ENCODE data around the gene OSBP2.

OSBP2 gene

DNA sequence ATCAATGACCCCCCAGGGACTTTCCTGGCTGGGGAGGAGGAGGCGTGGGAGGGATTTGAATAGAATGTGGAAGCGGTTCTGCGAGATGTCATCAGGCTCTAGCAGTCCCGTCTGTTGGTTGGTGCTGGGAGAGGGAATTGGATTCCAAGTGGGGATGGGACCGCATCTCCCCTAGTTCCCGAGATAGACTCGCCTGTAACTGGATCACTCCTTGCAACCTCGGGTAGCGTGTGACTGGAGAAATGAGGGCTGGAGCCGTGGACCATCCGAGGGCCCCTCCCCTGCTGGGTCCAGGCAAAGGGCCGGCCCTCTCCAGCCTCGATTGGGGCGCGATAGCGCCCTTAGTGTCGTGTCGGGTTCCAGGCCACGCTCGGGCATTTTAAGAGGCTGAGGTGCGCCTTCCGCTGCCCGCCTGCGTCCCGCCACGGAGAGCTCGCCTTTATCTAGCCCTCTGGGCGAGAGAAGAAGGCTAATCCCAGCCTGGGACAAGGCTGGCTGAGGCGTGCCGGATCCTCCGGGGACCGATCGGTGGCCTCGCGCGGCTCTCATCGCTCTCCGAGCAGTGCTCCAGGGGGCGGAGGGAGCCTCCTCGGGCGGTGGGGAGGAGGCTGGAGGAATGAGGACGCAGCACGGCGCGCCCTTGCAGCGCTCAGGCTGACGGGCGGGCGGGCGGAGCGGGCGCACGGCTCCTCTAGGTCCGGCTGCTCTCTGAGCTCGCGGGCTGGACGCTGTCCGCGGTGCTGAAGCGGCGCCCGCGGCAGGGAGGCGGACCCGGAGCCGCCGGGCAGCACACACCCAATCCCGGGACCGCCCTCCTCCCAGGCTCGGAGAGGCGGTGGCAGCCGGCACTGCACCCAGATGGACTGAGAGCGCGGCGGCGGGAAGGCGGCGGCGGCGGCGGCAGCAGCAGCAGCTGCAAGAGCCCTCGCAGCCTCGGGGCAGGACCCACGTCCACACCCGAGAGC is 107.8 kb downstream of the OSBP2 start:
- in situ Hi-C loops (cut with MboI; ENCODE audit: low sequenced_read_pairs), result no loop called here

DNA sequence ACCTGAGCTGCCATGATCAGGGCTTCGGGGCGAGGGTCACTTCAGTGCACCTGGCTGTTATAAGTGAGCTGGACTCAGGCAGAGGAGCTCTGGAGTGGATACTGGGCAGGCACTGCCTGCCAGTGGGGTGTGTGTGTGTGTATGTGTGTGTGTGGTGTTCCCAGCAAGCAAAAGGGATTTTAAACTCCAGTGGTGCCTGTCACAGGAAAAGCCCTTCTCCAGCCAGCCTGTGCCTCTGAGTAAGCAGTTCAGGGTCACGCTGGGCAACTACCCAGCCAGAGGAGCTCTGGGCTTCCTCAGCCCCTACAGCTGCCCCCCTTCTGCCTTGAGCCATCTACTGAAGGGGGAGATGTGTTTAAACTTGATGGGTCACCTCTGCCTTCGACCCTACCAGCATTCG is 109.0 kb downstream of the OSBP2 start:
- in situ Hi-C loops (cut with MboI; ENCODE audit: low sequenced_read_pairs), result no loop called here

DNA sequence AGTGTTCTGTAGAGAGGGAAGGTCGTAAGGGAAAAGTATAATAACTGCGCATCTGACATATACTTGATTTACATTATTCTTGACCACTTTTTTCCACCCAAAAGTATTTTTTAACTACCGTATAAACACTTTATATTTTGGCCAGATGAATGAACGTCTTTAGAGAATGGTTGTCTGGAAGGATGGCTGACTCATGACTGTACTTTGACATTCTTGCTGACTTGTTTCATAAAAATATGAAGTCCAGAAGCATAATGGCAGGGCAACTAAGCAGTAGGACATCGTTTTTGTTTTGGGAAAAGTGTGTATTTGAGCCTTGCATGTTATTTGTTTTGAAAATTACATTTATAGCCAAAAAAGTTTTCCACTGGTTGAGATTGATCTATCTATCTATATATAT is 110.0 kb downstream of the OSBP2 start:
- in situ Hi-C loops (cut with MboI; ENCODE audit: low sequenced_read_pairs), result no loop called here

DNA sequence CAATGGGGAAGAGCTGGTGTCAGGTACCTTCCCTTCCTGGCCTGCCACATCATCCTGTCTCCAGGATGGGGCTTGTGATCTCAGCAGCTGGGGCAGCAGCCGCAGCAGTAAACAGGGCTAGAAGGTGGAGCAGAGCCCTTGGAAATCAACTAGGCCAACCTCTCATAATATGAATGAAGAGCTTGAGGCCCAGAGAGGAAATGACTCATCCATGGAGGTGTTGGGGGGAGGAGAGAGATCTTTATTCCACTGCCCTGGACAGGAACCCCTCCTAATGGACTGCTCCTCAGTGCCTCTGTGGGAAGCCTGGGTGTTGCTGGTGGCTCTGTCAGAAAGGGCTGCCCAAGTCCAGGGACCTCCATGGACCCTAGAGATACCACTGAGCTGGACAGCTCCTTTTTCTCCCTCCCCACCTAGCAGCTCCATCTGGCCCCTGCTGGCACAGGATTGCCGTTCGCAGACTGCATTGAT is 111.8 kb downstream of the OSBP2 start:
- in situ Hi-C loops (cut with MboI; ENCODE audit: low sequenced_read_pairs), result no loop called here

DNA sequence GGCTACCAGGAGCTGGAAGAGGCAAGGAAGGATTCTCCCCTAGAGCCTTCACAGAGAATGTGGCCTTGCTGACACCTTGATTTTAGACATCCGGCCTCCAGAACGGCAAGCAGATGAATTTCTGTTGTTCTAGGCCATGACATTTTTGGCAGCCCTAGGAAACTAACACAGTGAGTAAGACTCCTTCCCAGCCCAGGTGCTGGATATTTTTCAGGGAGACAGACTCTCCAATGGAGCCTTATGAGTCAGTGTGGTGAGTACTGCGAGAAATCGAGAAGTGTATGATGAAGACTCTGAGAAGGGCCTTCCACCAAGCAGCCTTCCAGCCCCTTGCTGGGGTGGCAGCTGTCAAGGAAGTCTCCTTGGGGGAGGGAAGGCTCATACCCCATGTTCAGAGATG is 114.4 kb downstream of the OSBP2 start:
- in situ Hi-C loops (cut with MboI; ENCODE audit: low sequenced_read_pairs), result no loop called here

DNA sequence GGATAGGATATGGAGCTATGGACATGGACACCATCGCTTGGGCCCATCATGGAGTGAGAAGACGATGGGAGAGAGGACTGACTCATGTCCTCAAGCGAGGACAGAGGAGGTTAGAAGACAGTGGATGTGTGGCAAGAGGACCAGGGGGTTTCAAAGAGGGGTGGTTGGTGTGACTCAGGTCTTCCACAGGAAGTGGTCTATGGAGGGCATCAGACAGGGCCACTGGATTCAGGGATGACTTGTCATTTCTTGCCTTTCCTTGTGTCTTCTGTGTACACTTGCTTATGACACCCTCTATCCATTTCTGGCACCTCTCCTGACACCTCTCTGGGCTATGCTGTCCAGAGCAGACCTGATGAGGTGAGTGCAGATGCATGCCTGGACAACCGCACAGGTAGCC is 115.4 kb downstream of the OSBP2 start:
- in situ Hi-C loops (cut with MboI; ENCODE audit: low sequenced_read_pairs), result no loop called here

DNA sequence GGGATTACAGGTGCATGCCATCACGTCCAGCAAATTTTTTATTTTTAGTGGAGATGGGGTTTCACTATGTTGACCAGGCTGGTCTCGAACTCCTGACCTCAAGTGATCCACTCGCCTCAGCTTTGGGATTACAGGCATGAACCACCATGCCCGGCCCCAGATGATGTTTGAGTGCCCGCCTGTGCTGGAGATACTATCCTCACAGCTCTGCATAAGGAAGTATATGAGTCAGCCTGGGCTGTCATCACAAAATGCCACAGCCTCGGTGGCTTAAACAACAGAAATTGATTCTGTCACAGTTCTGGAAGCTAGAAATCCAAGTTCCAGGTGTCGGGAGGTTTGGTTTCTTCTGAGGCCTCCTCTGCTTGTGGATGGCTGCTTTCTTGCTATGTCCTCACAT is 119.3 kb downstream of the OSBP2 start:
- in situ Hi-C loops (cut with MboI; ENCODE audit: low sequenced_read_pairs), result no loop called here

DNA sequence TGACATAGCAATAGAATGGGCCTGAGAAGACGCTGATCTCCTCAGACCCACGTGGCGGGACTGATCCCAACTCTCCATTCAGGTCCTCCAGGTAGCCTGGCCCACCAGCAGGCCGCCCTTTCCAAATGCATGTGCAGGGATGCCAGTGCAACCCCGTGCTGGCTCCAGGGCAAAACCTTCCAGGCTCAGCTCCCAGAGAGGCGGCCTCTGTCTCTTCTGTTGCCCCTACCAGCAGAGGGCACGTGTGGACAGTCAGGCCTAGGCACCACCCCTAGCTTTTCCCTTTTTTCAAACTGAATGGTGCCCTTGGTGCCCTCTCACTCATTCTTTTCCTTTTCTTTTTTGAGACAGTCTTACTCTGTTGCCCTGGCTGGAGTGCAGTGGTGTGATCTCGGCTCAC is 121.7 kb downstream of the OSBP2 start:
- in situ Hi-C loops (cut with MboI; ENCODE audit: low sequenced_read_pairs), result no loop called here

DNA sequence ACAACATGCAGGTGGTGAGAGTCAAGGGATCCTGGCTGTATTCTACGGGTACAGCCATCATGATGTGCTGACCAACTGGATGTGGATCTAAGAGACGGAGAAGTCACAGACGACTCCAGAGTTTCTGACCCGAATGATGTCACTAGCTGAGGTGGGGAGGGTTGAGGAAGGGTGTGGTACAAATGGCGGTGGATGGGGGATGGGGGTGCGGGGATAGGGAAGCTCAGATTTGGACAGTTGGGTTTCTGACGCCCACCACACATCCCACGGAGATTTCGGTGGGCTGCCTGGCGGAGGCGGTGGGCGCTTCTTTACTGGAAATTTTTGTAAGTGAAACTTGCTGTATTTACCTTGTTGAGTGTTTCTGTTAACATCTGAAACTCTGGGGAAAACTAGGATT is 126.7 kb downstream of the OSBP2 start:
- in situ Hi-C loops (cut with MboI; ENCODE audit: low sequenced_read_pairs), result no loop called here

DNA sequence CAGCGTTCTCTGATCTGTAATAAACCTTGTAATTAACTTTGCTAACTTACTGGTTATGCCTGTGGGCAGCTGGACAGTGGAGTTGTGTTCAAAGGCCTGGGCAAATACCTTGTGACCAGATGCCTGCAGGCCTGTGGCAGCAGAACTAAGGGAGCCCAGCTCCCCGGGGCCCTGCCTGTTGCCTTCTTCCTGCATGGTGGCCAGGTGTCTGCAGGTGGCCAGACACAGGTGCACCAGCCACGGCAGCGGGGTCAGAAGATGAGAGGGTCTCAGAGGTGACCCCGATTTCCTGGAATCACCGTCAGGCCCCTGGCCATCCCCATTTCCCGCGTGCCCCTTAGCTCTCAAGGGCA is 127.2 kb downstream of the OSBP2 start:
- in situ Hi-C loops (cut with MboI; ENCODE audit: low sequenced_read_pairs), result no loop called here

DNA sequence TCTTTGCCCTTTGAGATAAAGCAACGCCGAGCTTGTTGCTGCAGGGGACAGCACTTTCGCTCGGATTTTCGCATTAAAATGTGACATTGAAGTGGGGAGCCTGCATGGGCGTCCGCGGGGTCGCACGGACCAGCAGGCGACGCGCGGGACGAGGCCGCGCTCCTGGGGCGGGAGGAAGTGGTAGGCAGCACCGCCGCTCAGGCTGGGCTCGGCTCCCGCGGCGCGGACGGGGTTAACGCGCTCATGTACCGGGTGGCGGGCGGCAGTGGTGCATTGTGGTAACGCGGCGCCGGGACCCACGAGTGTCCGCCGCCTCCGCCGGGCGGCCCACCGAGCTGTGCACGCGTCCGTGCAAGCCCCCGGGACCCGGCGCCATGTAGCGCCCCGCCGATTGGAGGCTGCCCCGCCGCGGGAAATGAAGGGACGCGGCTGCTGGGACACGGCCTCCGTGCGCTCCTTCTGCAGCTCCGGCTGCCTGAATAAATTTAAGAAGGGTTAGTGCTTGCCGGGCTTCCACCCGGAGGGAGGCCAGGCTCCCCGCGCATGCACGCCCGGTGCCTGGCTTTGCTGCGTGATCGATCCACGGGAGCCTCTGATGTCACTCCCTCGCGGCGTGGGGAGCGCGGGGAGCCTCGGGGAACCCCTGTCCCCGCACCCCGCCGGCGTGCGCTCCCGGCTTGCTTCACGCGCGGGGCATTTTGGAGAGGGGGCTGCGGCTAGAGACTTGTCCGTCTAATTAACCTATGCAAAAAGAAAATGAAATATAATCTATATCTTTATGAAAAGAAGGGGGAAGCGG is 127.7 kb downstream of the OSBP2 start:
- in situ Hi-C loops (cut with MboI; ENCODE audit: low sequenced_read_pairs), result no loop called here

DNA sequence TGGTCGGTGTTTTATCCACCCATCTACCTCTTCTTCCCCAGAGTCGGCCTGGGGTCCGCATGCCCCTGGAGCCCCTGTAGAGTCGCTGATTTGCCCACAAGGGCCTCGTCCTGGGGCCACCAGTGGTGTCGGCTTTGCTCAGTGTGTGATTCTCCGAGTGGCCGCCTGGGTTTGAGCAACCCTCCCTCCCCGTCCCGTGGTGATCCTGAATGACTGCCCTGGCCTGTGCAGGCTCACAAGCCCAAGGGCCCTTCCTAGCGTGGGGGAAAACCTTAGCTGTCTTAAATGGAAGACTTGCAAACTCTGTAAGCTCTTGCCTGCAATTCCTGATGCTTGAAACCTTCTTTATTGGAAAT is 128.3 kb downstream of the OSBP2 start:
- in situ Hi-C loops (cut with MboI; ENCODE audit: low sequenced_read_pairs), result no loop called here

DNA sequence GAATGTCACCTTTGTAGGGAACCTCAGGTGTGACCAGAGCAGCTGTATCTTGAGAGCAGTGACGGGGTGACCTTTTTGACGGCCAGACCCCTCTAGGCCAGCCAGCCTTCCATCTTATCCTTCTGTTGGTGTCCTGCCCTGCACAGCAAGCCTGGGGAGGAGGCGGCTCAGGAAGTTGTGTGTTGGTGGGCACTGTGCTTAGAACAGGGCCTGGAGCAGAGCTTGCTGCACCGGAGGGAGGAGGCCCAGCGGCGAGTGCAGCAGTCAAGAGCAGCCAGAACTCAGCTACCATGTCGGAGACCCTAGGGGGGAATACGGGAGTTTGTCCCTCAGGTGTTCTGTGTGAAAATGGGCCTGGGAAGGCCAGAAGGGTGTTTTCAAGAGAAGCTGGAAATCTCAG is 129.4 kb downstream of the OSBP2 start:
- in situ Hi-C loops (cut with MboI; ENCODE audit: low sequenced_read_pairs), result no loop called here

DNA sequence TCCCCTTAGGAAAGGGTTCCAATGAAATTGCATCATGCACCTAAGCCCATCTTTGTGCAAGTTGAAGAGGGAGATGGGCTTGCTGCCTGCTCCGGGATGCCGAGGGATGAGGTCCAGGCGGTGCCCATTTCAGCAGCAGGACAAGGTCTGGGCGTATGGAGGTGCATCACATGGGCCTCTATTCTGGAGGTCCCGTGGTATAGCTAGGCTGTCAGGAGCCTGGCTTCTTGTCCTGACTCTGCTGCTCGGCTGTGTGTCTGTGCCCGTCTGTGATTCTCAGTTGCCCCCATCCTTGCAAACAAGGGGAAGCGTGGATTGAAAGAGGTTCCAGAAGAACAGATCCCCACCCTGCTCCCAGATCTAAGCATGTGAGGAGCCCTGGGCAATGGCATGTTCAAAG is 130.0 kb downstream of the OSBP2 start:
- in situ Hi-C loops (cut with MboI; ENCODE audit: low sequenced_read_pairs), result no loop called here

DNA sequence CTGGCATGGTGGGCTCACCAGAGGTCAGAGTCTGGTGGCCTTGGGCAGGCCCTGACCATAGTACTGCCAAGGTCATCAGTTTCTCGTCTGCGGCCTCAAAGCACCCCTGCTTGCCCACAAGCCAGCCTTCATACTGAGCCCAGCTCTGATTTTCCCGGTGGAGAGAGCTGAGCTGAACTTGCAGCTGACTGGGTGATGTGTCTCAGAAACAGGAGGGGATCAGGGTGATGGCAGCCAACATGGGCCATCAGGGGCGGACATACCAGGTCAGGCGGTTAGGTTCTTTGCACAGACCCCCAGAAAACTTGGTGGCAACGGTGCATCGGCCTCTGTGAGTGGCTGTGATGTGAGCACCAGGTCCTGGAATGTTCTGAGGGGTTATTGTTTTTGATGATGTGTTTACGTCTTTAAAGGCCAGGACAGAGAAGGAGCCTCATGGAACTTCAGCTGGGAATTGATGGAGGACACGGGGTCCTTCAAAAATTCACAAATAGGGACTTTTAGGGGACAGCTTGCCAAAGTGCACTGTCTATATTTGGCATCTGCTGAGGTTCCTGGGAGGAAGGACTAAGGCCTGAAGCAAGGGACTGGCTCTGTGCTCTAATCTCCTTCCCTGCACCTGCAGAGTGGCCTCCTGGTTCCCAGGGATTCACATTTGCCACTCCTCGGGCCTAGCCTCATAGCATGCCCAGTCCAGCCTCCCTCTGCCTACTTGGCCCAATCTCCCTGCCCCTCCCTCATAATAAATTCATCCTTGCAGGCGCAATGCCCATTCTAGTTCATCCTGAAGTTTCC is 131.2 kb downstream of the OSBP2 start:
- in situ Hi-C loops (cut with MboI; ENCODE audit: low sequenced_read_pairs), result no loop called here

DNA sequence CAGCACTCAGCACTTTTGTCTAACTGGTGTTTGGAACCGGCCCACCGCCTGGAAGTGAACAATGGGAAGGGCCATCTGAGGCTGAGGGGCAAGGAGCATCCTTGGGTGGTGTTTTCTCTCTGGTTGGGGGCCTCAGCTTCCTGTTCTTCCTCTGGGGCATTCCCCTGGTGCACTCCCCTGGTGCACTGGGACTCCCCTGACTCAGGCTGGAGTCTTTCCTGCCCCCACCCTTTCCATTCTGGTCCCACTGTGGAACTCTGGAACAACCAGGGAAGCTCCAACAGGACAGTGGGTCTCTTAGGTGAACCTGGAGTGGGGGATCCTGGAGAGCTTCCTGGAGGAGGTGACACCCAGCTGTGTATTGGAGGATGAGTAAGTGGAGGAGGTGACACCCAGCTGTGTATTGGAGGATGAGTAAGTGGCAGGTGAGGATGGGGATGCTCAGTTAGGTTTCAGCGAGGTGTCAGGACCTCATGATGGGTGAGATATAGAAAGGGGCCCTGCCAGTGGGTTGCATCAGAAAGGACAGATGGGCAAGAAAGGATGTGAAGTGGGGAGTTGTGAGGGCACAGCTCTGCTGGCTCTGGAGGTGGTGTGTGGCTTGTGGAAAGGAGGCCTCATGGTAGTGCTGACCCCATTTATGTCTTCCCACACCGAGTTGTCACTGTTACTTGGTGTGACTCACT is 132.1 kb downstream of the OSBP2 start:
- in situ Hi-C loops (cut with MboI; ENCODE audit: low sequenced_read_pairs), result no loop called here

DNA sequence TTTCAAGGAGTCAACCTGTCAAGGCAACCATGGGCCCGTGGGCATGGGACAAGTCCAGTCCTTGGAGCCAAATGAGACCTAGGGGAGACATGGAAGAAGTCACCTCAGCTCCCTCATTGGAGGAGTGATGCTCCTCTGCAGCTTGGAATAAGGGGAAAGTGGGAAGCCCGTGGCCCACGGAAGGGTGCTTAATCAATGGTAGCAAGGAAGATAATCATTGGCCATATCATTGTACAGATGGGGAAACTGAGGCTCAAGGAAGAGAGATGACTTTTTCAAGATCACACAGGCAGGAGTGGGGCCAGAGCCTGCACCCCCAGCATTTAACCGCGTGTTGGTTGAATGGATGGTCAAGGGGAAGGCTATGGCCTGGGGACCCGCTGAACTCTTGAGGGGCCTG is 133.0 kb downstream of the OSBP2 start:
- in situ Hi-C loops (cut with MboI; ENCODE audit: low sequenced_read_pairs), result no loop called here

DNA sequence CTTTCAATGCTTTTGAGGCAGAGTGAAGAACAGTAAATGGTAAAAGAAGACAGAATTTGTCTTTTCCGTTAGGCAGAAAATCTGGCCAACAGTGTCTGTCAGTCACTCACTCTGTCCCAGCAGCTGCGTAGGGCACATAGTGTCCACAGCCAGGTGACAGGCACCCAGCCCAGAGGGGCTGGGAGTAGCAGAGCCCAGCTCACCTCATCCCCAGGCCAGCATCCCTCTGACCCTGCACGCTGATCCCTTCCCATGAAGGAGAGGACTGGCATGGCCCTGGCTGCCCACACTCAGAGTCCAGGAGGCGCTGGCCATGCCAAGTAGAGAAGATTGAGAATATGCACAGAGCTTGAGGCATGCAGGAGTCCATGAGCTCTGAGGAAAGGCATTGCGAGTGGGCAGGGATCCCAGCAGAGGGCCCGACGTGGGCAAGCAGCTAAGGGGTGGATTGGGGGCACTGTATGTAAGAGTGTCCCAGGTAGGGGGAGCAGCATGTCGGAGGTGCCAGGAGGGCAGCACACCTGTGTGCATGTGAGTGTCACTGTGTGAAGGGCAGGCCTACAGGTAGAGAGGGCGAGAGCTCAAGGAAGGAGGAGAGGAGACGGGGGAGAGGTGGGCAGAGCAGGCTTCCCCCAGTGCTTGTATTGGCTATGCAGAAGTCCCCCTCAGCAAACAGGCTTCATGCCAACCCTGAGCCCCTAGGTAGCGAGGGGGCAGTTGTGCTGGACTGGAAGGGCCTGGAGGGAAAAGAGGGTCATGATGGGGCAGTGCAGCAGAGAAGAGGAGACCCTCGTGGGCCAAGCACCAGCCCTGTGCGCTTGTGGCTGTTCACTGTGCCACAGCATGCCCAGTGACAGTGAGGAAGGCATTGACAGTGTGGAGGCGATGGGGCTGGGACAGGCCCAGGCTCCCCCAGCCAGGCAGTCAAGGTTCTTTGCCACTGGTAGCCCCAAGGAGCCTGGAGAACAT is 133.8 kb downstream of the OSBP2 start:
- in situ Hi-C loops (cut with MboI; ENCODE audit: low sequenced_read_pairs), result no loop called here

DNA sequence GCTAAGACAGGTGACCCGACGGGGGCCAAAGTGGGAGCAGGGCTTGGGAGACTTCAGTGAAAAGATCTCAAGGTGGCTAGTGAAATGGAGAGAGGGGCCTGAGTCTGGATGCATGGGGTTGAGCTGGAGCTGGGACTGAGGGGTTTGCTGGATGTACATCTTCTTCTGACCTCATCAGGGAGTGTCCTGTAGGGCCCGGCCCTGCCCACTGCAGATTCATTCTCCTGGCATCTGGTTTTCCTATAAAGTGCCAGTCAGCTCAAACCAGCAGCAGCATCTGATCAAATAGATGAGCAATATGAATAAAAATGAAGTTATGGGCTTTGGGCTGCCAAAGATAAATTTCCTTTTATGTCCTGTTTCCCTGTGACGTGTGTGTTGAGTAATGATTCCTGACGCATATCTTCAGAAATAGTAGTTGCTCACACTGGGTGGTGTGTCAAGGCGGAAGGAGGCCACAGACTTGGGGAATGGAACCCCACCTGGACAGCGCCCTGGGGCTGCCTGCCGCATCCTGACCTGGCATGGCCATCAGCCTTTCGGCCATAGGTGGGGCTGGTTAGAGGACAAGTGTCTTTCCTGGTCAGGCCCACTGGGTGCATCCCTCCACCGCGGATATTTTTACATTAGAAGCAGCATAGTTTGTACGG is 135.4 kb downstream of the OSBP2 start:
- in situ Hi-C loops (cut with MboI; ENCODE audit: low sequenced_read_pairs), result no loop called here
